HT-29 (cell line): ENCODE measurements around the gene C10orf105. TPM values are rescaled to one million over a fixed set of nuclear protein-coding genes. Genes with fewer than 3 reads are reported as not detected.

Source experiments
- DNase-seq: peaks from one replicate; pipeline ENCODE4 v3.0.0-alpha.2; 2015; ENCODE audit warnings: low spot score
- total RNA-seq: library from RNA; depleted of rRNA; stranded (reverse); fragments of >200 nt; shearing (Covaris generic); gene quantifications from 2 replicates; pipeline ENCODE4 v1.2.3, GENCODE V29; 2014

C10orf105 gene
- total RNA-seq, 1 experiment from 2014 or later = 0.20 TPM

DNA sequence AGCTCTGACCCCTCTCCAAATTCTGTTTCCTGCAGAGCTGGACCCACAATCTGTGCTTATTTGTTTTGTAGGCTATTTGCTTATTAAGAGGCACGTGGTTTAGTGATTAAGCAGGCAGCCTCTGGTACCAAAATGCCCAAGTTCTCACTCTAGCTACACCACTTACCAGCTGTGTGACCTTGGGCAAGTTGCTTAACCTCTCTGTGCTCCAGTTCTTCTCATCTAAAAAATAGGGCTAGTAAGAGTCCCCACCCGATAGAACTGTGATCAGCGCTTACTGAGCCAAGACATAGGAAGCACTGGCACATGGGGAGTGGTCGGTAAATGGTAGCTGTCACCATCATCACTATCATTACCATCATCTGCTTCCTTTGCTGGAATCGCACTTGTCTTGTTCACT lies 20.8 kb downstream of the C10orf105 start:
- DNase-seq = no peak

DNA sequence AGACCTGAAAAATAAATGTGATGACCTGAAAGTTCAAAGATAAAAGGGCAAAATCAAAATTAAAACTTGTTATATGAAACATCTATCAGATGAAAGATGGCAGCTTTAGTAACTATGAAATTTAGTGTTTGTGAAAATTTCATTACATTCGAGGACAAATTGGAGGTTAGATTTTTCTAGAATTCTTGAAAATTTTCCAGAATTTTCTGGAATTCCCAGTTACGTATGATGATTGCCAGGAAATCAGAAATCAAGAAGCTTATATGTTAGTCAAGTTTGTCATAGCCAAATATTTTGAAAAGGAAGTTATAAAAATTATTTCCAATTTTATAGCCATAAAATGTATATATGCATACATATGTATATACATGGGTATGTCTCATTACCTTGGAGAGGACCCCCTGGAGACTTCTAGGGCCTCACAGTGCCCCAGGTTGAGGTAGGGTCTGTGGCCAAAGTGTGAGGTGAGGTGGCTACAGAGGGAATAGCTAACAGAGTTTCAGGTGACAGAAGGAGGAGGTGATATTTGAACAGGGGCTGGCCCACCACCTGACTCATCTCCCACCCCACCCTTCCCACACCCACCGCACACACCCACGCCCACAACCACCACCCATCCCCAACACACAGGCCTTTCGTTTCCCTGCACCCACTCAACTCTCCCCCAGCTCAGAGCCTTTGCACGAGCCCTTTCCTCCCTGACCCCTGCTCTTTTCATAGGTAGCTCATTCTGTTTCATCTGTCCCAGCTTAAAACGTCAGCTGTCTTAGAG lies 21.5 kb downstream of the C10orf105 start:
- DNase-seq = no peak

GRCh38 chr10:71696628-71697326 lies 22.8 kb downstream of the C10orf105 start:
- DNase-seq = peak; percentile 75

GRCh38 chr10:71695502-71696476 lies 23.8 kb downstream of the C10orf105 start:
- DNase-seq = no peak

- no peak for DNase-seq
Measured at GRCh38 chr10:71694567-71694968, 25.0 kb downstream of the C10orf105 start.

- DNase-seq = no peak
Measured at GRCh38 chr10:71694039-71694501, 25.5 kb downstream of the C10orf105 start.

GRCh38 chr10:71693377-71693776 lies 26.2 kb downstream of the C10orf105 start:
- DNase-seq = no peak

- no peak for DNase-seq
Measured at GRCh38 chr10:71692598-71693306, 26.8 kb downstream of the C10orf105 start.

DNA sequence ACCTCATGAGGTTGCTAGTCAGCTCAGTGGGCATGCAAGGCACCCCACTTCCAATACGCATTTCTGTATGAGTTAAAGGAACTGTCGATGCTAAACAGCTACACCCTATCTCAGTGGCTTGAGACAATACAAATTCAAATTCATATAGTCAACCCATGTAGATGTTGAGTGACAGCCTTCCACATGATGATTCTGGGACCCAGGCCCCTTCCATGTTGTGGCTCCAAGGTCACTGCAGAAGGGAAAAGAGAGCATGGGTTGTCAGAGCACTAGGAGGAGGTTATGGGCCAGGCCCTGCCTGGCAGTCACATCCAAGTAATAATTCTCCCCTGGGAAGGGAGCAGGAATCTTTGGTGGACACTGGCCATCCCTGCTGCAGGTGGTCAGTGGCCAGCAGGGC lies 28.2 kb downstream of the C10orf105 start:
- no peak for DNase-seq

DNA sequence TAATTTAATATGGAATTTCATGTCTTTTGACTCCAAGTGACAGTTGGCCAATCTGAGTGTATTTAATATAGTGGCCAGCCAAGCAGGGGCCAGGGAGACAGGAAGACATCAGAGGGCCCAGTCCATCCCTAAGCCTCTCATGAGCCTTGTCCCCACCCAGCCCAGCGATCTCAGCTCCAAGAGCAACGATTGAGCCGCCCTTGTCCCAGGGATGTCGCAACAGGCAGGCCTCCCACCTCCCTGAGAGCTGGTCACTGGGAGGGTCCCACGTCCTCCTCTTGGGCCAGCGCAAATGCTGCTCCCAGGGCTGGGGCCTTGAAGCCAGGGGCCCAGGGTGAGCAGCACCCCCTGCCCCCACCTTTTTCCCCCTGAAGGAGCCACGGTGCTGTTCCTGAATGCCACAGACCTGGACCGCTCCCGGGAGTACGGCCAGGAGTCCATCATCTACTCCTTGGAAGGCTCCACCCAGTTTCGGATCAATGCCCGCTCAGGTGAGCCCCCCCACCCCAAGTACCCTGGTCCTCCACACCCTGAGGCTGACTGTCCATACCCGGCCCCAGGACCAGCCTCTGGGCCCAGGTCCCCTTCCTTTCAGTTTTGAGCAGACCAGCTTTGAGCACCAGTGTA lies 29.4 kb downstream of the C10orf105 start:
- DNase-seq = no peak

- DNase-seq = no peak
Measured at GRCh38 chr10:71688256-71688655, 31.3 kb downstream of the C10orf105 start.

DNA sequence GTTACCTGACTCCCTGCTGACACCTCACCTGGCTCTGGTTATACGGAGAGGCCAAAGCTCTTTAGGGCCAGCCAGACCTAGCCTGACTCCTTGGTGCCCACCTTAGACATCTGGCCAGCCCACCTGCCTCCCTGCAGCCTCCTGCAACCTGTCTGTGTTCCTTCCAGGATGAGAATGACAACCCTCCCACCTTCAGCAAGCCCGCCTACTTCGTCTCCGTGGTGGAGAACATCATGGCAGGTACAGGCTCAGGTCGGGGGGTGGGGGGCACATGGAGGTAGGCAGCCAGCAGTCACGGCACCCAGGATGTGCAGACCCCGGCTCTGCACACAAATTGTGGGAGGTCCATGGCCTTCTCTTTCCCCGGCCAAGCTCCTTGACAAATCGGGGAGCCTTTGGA lies 32.1 kb downstream of the C10orf105 start:
- DNase-seq = no peak

- no peak for DNase-seq
Measured at GRCh38 chr10:71687077-71687476, 32.5 kb downstream of the C10orf105 start.

- DNase-seq = no peak
Measured at GRCh38 chr10:71685554-71686232, 33.9 kb downstream of the C10orf105 start.

GRCh38 chr10:71684356-71685173 lies 35.0 kb downstream of the C10orf105 start:
- no peak for DNase-seq

- no peak for DNase-seq
Measured at GRCh38 chr10:71683301-71683700, 36.3 kb downstream of the C10orf105 start.

- no peak for DNase-seq
Measured at GRCh38 chr10:71681977-71682376, 37.6 kb downstream of the C10orf105 start.

- no peak for DNase-seq
Measured at GRCh38 chr10:71679425-71679824, 40.2 kb downstream of the C10orf105 start.
